Natural killer cell (primary cell): ENCODE data around the gene CD79A. TPM values are rescaled to one million over a fixed set of nuclear protein-coding genes. Genes with fewer than 3 reads are reported as not detected.
A peak's percentile ranks its signal among the peaks of the same experiment; 100 is the strongest.

Source experiments
- ATAC-seq, 3 donors: fragments of 150-1000 bp in 2 of 3; fragments of 200-7000 bp in 1 of 3; cut with Tn5 transposase; 1 replicate in 1 of 3; 2 replicates in 2 of 3; pipeline ENCODE4 v1.10.0; 2021; ENCODE audit warnings: mild to moderate bottlenecking in 2 of 3, moderate library complexity in 2 of 3
- DNase-seq, 2 donors: peaks; one replicate each; pipeline versions ENCODE4 v3.0.0 to v3.0.0-alpha.2; 2013 to 2021; ENCODE audit warnings: mixed read lengths in 1 of 2
- H3K27ac ChIP-seq: one replicate; pipeline ENCODE4 v1.5.1; 2013; ENCODE audit warnings: mild to moderate bottlenecking, low read length
- H3K27me3 ChIP-seq: one replicate; pipeline ENCODE4 v1.6.1; 2013; ENCODE audit warnings: low read length; ENCODE audit not compliant: control insufficient read depth, insufficient read depth
- H3K36me3 ChIP-seq: one replicate; pipeline ENCODE4 v1.6.1; 2013; ENCODE audit warnings: low read length; ENCODE audit not compliant: control insufficient read depth, insufficient read depth
- H3K4me1 ChIP-seq: one replicate; pipeline ENCODE4 v1.6.1; 2013; ENCODE audit warnings: low read length; ENCODE audit not compliant: control insufficient read depth, insufficient read depth
- H3K4me3 ChIP-seq: one replicate; pipeline ENCODE4 v1.5.1; 2013; ENCODE audit warnings: low read length
- H3K9me3 ChIP-seq: one replicate; pipeline ENCODE4 v1.6.1; 2013; ENCODE audit warnings: low read length; ENCODE audit not compliant: control insufficient read depth, insufficient read depth
- H3K27ac Mint-ChIP-seq, 2 donors: one replicate each; pipeline ENCODE4 v1.8.0; 2022; ENCODE audit warnings: mild to moderate bottlenecking in 2 of 2, mixed read lengths in 2 of 2, moderate library complexity in 1 of 2
- H3K27me3 Mint-ChIP-seq, 2 donors: one replicate each; pipeline ENCODE4 v1.8.0; 2022; ENCODE audit warnings: low read depth in 2 of 2, mixed read lengths in 2 of 2
- H3K36me3 Mint-ChIP-seq: one replicate; pipeline ENCODE4 v1.8.0; 2022; ENCODE audit warnings: mixed read lengths
- H3K4me1 Mint-ChIP-seq, 2 donors: one replicate each; pipeline ENCODE4 v1.8.0; 2022; ENCODE audit warnings: mixed read lengths in 2 of 2
- H3K4me3 Mint-ChIP-seq: one replicate; pipeline ENCODE4 v1.8.0; 2022; ENCODE audit warnings: mild to moderate bottlenecking, moderate library complexity, mixed read lengths
- H3K9me3 Mint-ChIP-seq, 2 donors: one replicate each; pipeline ENCODE4 v1.8.0; 2022; ENCODE audit warnings: mixed read lengths in 2 of 2
- WGBS: methylation state at CpG from one replicate; pipeline ENCODE4 v1.1.7; 2013; ENCODE audit warnings: missing lambda C conversion rate; ENCODE audit not compliant: insufficient coverage; 5-methylcytosine and 5-hydroxymethylcytosine counted together
- intact Hi-C: fragments of 100-400 bp; cut with micrococcal nuclease; formaldehyde crosslinking; loops from one replicate; pipeline ENCODE4 v1.14.2; 2022
- total RNA-seq, 4 donors: library from RNA; stranded (reverse); fragments of 120-200 nt in 1 of 4; gene quantifications; one replicate each; pipeline versions ENCODE4 v1.2.3 to v1.2.4, GENCODE V29; 2013 to 2022
- TF ChIP-seq, protein P1 (sequence below): fragments of 200-600 bp; IDR thresholded peaks from one replicate; pipeline ENCODE4 v1.8.0; 2022; ENCODE audit warnings: antibody characterized with exemption

The CD79A gene
- total RNA-seq, 3 donors from 2014 or later (not counting 1 experiment from before 2014, with no cell fraction given) = 5.6 to 35.5 (median 6.0) TPM

DNA sequence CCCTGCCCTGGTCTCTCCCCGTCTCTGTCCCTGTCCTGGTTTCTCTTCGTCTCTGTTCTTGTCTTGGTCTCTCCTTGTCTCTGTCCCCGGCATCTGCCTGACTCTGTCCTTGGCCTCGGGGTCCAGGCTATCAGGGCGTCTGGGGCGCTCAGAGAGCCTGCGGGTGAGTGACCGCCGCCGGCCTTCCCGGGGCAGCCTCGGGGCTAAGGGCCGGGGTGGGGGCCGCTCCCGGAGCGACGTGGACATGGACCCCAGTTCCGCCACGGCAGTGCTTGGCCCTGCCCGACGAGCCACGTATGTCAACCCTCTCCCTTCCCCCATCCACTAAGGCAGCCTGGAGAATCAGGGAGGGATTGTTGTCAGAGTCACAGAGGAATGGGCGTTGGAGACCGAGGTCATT is 20.7 kb downstream of the CD79A start:
- peaks cover 14% of the 10 kb centered on the region for H3K36me3 Mint-ChIP-seq
- TF ChIP-seq, protein P1, sequence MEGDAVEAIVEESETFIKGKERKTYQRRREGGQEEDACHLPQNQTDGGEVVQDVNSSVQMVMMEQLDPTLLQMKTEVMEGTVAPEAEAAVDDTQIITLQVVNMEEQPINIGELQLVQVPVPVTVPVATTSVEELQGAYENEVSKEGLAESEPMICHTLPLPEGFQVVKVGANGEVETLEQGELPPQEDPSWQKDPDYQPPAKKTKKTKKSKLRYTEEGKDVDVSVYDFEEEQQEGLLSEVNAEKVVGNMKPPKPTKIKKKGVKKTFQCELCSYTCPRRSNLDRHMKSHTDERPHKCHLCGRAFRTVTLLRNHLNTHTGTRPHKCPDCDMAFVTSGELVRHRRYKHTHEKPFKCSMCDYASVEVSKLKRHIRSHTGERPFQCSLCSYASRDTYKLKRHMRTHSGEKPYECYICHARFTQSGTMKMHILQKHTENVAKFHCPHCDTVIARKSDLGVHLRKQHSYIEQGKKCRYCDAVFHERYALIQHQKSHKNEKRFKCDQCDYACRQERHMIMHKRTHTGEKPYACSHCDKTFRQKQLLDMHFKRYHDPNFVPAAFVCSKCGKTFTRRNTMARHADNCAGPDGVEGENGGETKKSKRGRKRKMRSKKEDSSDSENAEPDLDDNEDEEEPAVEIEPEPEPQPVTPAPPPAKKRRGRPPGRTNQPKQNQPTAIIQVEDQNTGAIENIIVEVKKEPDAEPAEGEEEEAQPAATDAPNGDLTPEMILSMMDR = no peak

DNA sequence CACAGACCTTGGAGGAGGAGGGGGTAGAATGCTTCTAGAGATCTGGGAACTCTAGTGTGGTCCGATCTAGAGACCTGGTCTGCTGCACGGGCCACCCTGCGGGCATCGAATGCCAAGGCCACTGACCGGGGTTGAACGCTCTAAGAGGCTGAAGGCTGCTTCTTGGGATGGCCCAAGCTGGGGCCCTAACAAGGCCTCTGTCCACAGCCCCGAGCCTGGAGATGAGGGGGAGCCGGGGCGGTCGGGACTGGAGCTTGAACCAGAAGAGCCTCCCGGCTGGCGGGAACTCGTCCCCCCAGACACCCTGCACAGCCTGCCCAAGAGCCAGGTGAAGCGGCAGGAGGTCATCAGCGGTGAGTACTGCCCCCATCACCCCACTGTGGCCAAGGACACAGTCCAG is 21.2 kb downstream of the CD79A start:
- Histone ChIP-seq H3K27me3 (no peaks in the 10 kb centered on the region), H3K36me3 (peaks cover 80% of the 10 kb centered on the region), H3K9me3 (no peaks in the 10 kb centered on the region), H3K4me1 (peaks cover 61% of the 10 kb centered on the region), H3K27ac (no peak overlapping the region), H3K4me3 (no peak overlapping the region)
- Mint-ChIP-seq H3K4me1 (peaks cover 21 to 50% of the 10 kb centered on the region in 2 donors), H3K4me3 (no peak overlapping the region), H3K9me3 (no peaks in the 10 kb centered on the region), H3K36me3 (peaks cover 14% of the 10 kb centered on the region), H3K27me3 (no peaks in the 10 kb centered on the region), H3K27ac (peak overlapping the region; percentile 71 to 92)
- ATAC-seq (no peak), DNase-seq (no peak)
- intact Hi-C loops = no loop called here
- 95% methylated on average over 15 of the region's 15 CpGs for WGBS
- TF ChIP-seq, protein P1 = no peak

More for the DNA sequence above, 20.7 kb downstream of the CD79A start:
- WGBS = 97% methylated on average over 20 of the region's 24 CpGs
- peaks cover 24 to 54% of the 10 kb centered on the region in 2 donors for H3K4me1 Mint-ChIP-seq
- no peak overlapping the region for H3K4me3 Mint-ChIP-seq
- H3K27ac Mint-ChIP-seq = peak overlapping the region; percentile 71 to 92
- H3K4me3 ChIP-seq = no peak overlapping the region
- no peak for ATAC-seq
- DNase-seq = no peak
- intact Hi-C loops = no loop called here
- H3K9me3 ChIP-seq = no peaks in the 10 kb centered on the region
- no peaks in the 10 kb centered on the region for H3K9me3 Mint-ChIP-seq
- peaks cover 61% of the 10 kb centered on the region for H3K4me1 ChIP-seq
- H3K27me3 ChIP-seq = no peaks in the 10 kb centered on the region
- no peaks in the 10 kb centered on the region for H3K27me3 Mint-ChIP-seq
- peaks cover 79% of the 10 kb centered on the region for H3K36me3 ChIP-seq
- no peak overlapping the region for H3K27ac ChIP-seq

DNA sequence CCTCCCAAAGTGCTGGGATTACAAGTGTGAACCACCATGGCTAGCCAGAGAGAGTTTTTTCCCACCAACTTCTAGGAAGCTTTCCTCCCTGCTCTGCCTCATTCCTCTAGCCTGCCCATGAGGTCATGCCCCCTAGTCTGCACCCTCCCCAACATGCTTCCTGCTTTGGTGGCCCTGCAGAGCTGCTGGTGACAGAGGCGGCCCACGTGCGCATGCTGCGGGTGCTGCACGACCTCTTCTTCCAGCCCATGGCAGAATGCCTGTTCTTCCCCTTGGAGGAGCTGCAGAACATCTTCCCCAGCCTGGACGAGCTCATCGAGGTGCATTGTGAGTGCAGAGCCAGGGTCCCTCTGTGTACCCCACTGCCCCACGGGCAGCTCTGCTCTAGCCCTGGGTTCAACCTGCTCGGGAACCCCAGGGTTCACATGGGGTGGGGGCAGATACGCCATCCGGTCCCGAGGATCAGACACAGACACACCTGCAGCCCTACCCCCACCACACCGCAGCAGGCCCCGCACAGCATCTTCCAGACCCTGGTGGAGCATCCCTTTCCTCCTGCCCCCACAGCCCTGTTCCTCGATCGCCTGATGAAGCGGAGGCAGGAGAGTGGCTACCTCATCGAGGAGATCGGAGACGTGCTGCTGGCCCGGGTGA is 24.8 kb downstream of the CD79A start:
- H3K4me1 Mint-ChIP-seq = peaks cover 8 to 53% of the 10 kb centered on the region in 2 donors
- H3K4me3 Mint-ChIP-seq = no peak overlapping the region
- H3K9me3 Mint-ChIP-seq = no peaks in the 10 kb centered on the region
- peaks cover 90% of the 10 kb centered on the region for H3K36me3 ChIP-seq
- no peaks in the 10 kb centered on the region for H3K27me3 Mint-ChIP-seq
- TF ChIP-seq, protein P1 = no peak
- 95% methylated on average over 21 of the region's 21 CpGs for WGBS
- H3K4me1 ChIP-seq = peaks cover 49% of the 10 kb centered on the region
- DNase-seq = no peak
- intact Hi-C loops = no loop called here
- no peak for ATAC-seq
- no peak overlapping the region for H3K4me3 ChIP-seq
- peaks cover 7% of the 10 kb centered on the region for H3K36me3 Mint-ChIP-seq
- no peak overlapping the region for H3K27ac Mint-ChIP-seq
- no peaks in the 10 kb centered on the region for H3K9me3 ChIP-seq
- no peak overlapping the region for H3K27ac ChIP-seq
- H3K27me3 ChIP-seq = no peaks in the 10 kb centered on the region

DNA sequence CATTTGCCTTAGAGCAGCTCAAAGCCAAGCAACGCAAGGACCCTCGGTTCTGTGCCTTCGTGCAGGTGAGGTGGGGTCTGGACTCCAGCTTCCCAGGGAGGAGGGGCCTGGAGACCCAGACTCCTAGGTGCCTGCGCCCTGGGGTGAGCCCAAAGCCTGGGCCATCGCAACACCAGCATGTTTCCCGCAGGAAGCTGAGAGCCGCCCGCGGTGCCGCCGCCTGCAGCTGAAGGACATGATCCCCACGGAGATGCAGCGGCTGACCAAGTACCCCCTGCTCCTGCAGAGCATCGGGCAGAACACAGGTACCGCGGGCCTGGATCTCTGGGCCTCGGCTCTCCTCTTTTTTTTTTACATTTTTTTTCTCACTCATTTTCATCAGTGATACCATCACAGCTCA is 25.5 kb downstream of the CD79A start:
- no peaks in the 10 kb centered on the region for H3K9me3 ChIP-seq

More for the DNA sequence above, 25.5 kb downstream of the CD79A start:
- no peak overlapping the region for H3K27ac ChIP-seq
- H3K36me3 ChIP-seq = peaks cover 93% of the 10 kb centered on the region
- peaks cover 43% of the 10 kb centered on the region for H3K4me1 ChIP-seq
- H3K27me3 ChIP-seq = no peaks in the 10 kb centered on the region
- peak overlapping the region in 1 of 2 donors; percentile 9 for H3K27ac Mint-ChIP-seq
- TF ChIP-seq, protein P1 = no peak
- H3K27me3 Mint-ChIP-seq = no peaks in the 10 kb centered on the region
- H3K4me3 Mint-ChIP-seq = no peak overlapping the region
- DNase-seq = no peak
- 98% methylated on average over 17 of the region's 17 CpGs for WGBS
- no peak overlapping the region for H3K4me3 ChIP-seq
- no peak for ATAC-seq
- H3K9me3 Mint-ChIP-seq = no peaks in the 10 kb centered on the region
- peaks cover 11 to 57% of the 10 kb centered on the region in 2 donors for H3K4me1 Mint-ChIP-seq
- H3K36me3 Mint-ChIP-seq = peaks cover 7% of the 10 kb centered on the region
- intact Hi-C loops = no loop called here
